ENCODE measurements around the gene ULBP2. TPM values are rescaled to one million over a fixed set of nuclear protein-coding genes. Genes with fewer than 3 reads are reported as not detected.

Gene ULBP2
- total and polyA plus RNA-seq, 2 of the 8 experiments (the other 6 are each of a cell fraction or from before 2014, with no cell fraction given): 0.05 TPM; not detected in 1

DNA sequence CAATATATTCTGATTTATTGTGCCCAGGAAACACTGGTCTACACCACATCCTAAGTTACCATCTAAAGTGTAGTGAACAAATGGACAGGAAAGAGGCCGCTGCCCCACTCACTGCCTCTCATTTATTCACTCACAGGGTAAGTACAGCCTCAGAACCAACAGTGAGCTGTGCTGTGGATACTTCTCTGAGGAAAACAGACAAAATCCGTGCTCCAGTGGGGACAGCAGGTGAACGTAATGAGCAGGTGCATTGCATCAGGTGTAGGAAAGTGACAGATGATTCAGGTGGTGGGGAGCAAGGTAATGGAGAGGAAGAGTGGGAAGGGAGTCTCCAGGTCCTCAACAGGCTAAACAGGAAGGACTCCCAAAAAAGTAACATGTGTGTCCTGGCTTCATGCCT, 8.4 kb upstream of the ULBP2 start (continued):
- TF ChIP-seq, protein P1, sequence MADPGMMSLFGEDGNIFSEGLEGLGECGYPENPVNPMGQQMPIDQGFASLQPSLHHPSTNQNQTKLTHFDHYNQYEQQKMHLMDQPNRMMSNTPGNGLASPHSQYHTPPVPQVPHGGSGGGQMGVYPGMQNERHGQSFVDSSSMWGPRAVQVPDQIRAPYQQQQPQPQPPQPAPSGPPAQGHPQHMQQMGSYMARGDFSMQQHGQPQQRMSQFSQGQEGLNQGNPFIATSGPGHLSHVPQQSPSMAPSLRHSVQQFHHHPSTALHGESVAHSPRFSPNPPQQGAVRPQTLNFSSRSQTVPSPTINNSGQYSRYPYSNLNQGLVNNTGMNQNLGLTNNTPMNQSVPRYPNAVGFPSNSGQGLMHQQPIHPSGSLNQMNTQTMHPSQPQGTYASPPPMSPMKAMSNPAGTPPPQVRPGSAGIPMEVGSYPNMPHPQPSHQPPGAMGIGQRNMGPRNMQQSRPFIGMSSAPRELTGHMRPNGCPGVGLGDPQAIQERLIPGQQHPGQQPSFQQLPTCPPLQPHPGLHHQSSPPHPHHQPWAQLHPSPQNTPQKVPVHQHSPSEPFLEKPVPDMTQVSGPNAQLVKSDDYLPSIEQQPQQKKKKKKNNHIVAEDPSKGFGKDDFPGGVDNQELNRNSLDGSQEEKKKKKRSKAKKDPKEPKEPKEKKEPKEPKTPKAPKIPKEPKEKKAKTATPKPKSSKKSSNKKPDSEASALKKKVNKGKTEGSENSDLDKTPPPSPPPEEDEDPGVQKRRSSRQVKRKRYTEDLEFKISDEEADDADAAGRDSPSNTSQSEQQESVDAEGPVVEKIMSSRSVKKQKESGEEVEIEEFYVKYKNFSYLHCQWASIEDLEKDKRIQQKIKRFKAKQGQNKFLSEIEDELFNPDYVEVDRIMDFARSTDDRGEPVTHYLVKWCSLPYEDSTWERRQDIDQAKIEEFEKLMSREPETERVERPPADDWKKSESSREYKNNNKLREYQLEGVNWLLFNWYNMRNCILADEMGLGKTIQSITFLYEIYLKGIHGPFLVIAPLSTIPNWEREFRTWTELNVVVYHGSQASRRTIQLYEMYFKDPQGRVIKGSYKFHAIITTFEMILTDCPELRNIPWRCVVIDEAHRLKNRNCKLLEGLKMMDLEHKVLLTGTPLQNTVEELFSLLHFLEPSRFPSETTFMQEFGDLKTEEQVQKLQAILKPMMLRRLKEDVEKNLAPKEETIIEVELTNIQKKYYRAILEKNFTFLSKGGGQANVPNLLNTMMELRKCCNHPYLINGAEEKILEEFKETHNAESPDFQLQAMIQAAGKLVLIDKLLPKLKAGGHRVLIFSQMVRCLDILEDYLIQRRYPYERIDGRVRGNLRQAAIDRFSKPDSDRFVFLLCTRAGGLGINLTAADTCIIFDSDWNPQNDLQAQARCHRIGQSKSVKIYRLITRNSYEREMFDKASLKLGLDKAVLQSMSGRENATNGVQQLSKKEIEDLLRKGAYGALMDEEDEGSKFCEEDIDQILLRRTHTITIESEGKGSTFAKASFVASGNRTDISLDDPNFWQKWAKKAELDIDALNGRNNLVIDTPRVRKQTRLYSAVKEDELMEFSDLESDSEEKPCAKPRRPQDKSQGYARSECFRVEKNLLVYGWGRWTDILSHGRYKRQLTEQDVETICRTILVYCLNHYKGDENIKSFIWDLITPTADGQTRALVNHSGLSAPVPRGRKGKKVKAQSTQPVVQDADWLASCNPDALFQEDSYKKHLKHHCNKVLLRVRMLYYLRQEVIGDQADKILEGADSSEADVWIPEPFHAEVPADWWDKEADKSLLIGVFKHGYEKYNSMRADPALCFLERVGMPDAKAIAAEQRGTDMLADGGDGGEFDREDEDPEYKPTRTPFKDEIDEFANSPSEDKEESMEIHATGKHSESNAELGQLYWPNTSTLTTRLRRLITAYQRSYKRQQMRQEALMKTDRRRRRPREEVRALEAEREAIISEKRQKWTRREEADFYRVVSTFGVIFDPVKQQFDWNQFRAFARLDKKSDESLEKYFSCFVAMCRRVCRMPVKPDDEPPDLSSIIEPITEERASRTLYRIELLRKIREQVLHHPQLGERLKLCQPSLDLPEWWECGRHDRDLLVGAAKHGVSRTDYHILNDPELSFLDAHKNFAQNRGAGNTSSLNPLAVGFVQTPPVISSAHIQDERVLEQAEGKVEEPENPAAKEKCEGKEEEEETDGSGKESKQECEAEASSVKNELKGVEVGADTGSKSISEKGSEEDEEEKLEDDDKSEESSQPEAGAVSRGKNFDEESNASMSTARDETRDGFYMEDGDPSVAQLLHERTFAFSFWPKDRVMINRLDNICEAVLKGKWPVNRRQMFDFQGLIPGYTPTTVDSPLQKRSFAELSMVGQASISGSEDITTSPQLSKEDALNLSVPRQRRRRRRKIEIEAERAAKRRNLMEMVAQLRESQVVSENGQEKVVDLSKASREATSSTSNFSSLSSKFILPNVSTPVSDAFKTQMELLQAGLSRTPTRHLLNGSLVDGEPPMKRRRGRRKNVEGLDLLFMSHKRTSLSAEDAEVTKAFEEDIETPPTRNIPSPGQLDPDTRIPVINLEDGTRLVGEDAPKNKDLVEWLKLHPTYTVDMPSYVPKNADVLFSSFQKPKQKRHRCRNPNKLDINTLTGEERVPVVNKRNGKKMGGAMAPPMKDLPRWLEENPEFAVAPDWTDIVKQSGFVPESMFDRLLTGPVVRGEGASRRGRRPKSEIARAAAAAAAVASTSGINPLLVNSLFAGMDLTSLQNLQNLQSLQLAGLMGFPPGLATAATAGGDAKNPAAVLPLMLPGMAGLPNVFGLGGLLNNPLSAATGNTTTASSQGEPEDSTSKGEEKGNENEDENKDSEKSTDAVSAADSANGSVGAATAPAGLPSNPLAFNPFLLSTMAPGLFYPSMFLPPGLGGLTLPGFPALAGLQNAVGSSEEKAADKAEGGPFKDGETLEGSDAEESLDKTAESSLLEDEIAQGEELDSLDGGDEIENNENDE (IDR thresholded peaks at IDR 0.05; ENCODE audit: insufficient replicate concordance, low read length): no peak
- TF ChIP-seq NRF1 (IDR thresholded peaks at IDR 0.05; ENCODE audit: low read depth, low read length) (no peak), CTBP2 (IDR thresholded peaks at IDR 0.05; ENCODE audit: borderline replicate concordance, insufficient read depth, insufficient read length, low read length) (no peak), CBX8 (IDR thresholded peaks at IDR 0.05; ENCODE audit: borderline replicate concordance, low read depth, low read length) (no peak)

Measured in H1 (cell line).